ENCODE data around the gene KCNE4.
"Not testable (repeated sequence)": the region's sequence is repeated elsewhere in the genome, so short reads cannot be mapped to it uniquely, and the experiment has no call there.

The KCNE4 gene

DNA sequence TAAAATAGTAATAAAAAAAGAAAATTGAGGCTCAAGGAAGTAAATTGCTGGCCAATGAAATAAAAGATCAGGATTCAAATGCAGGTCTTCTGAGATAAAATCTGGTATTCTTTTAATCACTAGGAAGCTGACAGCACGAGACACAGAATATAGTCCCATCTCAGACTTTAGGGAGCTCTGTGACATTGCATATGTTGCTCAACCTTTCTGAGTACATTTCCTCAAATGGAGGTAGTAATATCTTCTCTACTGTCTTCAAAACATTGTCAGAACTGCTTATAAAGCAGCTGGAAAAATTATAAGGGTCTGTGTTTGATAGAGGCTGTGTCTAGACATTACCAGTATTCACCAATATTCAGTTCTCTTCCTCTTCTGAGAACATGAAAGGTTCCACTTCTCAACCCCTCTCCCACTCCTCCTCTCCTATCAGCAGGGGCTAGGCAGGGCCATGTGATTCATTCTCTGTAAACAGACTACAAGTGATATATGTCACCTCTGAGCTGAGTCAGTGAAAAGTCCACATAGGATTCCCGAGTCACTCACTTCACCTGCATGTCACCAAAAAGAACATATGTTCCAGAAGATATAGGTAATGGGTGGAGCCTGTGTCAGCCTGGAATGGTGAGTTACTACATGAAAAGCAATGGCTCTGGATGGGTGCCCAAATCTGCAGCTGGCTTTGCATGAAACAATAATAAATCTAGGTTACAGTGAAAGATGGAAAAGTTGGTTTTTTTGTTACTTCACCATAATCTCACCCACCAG is 7.1 kb downstream of the KCNE4 start:
- DNase-seq, result no peak

DNA sequence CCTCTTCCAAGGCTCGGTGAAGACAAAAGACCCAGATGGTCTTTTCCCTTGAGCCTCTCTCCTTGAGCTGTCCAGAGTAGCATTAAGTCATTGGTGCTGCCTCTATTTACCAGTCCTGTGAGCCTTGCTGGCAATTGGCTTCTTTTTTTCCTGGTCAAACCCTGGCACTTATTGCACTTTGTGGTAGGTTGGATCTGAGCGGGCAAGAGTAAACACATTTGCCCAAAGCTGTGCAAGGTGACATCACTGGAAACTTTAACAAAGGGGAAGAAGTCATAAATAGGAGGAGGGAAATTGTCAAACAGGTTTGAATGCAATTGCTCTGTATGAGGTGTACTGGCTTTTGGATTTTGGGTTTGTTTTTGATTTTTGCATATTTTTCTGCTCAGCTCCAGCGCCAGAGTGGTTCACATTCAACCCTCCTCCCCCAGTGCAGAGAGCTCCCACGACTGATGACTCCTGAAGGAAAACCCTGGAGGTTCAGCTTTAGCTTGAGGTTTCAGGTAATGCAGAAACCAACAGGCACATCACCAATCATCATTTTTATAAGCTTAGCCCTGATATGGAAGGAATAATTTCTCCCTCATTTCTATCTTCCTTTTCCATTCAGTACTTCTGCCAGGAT is 8.3 kb downstream of the KCNE4 start:
- no peak for DNase-seq

DNA sequence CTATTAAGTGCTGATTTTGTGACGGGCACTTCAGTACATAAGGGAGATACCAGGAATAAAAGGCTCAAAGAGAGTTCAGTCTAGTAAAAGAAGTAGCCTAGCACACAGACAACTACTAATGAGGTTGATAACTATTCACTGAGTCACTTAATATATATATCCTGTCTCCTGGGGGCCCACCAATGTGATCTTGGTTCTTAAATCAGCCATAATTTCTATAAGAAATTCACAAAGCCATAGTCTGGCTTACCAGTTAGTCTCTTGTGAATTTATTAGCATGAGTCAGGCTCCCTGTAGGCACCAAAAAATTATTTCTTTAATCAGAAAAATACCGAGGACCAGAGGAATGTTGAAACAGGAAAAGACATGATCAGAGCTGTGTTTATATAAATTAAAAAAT is 10.4 kb downstream of the KCNE4 start:
- no peak for DNase-seq

DNA sequence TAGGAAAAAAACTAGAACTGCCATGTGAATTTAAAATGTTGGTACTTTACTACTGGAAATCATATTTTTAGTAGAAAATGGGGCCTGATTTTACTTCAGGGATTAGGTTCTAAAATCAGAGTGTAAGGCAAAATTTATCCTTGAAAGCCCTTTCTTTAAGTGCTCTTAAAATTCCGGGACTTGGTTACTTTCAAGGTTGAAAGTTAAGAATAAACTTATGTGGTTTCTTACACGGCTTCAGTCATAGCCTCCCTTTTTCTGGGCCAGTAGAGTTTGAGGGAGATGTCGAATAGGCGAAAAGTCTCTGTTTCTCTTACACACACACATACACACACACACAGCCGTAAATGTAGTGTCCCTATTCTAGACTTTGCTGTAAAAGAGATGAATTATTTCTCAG is 13.1 kb downstream of the KCNE4 start:
- no peak for DNase-seq

DNA sequence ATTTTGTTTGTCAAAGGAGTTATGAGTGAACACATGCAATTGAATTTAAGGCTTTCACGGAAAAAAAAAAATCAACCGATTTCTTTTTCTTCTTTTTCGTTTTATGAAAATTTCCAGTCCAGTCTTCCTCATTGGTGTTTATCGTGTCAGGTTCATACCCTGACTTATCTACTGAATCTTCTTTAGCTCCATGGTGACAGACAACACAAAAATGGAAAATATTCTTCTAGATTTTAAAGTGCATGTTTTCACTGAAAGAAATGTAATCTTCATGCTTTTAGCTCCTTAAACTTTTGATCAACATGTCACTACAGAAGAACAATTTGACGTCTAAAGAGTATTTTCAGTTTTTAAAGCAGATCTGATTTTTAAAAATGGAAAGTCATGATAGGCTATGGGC is 14.7 kb downstream of the KCNE4 start:
- DNase-seq, result no peak

DNA sequence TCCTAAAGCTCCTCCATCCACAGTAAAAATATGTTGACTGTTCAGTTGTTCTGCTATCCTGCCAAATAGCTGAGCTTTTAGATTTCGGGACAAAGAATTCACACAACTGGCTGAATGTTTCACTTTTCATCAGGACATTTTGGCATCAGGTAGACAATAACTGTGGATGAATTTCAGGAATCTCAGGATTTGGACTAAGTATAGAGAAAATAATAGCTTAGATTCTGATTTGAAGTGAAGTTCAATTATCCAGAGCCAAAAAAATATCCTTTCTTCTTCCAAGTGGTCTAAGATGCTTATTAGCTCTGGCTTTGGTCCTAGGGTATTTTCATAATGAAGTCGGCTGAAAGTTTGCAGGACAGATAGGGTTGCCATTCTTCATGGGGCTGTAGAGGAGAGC is 16.1 kb downstream of the KCNE4 start:
- no peak for DNase-seq

DNA sequence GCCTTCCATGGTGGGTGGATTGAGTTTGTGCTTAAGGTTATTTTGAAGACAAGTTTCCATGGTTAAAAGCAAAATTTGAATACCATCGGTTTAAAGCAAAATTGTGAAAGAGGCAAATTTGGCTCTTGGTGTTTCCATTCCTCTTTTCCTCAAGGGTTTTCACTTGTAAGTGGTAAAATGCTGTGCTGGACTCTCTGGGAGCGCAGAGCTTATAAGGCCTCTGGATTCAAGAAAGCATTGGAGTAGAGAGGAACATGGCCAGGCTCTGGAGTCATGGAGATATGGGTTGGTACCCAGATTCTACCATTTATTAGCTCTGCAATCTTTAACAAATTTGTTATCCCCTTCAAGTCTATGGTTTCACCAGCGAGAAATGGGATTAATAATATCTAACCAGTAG is 17.5 kb downstream of the KCNE4 start:
- no peak for DNase-seq

DNA sequence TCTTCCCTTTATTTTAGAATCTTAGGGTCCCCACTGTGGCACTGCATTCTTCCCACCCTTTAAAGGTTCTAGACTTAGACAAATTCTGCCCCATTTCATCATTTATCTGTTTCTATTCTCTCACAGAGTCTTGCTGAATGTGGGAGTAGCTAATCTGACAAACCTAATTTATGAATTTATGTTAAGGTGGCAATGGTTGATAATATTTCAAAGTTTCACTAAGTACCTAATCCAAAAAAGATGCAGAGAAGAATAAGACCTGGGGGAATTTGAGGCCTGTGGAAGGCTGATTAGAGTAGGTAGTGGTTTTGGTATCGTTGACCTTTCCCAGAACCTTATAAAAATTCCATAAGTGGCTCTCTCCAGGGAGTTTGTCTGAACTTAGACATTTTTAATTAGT is 18.0 kb downstream of the KCNE4 start:
- no peak for DNase-seq

DNA sequence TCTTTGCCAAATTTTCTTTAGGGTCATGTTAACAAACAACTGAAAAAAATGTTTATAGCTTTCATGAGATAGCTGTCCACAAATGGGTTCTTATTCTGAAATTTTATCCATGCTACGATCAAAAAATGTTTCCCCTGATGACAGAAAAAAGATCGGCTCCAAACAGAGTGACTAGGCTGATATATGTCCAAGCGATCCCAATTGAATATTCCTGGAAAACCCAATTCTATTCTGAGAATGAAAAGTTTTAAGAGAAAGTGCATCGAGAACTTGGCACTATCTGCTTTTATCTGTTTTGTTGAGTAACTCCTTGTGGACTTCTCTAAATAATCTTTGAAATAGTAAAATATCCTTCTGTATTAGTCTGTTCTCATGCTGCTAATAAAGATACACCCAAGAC is 19.1 kb downstream of the KCNE4 start:
- no peak for DNase-seq

DNA sequence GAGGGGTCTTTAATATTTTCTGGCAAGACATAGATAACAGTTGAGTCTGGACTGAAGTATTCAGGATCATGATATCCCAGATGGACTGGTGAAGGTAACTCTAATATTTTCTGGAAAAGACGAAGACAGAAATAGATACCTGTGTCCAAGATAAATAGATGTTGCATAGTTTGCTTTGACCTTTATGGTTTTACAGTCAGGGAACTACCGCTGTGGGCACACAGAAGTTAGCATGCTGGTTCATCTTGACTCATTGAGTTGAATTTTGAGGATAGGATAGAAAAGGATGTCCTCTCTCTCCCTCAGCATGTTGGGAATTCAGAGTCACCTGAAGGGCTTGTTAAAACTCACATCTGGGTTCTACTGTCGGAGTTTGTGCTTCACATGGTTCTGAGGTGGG is 20.8 kb downstream of the KCNE4 start:
- no peak for DNase-seq

DNA sequence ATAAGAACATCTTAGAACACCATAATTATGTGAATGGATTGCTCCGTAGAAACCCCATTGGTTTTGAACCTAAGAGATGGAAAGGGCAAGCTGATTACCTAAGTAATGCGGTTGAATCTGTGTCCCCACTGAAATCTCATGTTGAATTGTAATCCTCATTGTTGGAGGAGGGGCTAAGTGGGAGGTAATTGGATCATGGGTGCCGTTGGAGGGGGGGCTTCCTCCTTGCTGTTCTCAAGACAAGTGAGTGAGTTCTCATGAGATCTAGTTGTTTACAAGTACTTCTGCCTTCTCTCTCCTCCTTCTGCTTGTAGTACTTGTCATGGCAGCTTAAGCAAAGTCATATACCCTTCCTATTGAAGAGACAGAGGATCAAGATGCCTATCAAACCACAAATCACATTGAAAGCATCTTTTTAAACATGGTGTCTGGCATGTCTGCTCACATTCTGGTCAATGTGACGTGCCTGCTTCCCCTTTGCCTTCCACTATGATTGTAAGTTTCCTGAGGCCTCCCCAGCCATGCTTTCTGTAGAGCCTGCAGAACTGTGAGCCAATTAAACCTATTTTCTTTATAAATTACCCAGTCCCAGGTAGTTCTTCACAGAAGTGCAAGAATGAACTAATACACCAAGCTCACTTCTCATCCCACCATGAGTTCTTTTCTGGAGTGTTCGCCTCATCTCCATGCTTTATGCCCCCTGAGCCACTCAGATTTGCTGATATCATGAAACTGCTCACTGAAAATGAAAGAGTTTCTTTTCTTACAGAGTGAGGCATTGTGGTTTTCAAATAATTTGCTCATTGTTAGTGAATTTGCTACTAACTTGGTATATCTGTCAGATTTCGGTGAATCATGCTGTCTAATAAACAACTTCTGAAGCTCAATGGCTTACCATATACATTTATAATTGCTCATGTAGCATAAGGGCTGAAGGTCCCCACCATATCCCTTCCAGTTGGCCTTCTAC is 23.6 kb downstream of the KCNE4 start:
- DNase-seq, result no peak

DNA sequence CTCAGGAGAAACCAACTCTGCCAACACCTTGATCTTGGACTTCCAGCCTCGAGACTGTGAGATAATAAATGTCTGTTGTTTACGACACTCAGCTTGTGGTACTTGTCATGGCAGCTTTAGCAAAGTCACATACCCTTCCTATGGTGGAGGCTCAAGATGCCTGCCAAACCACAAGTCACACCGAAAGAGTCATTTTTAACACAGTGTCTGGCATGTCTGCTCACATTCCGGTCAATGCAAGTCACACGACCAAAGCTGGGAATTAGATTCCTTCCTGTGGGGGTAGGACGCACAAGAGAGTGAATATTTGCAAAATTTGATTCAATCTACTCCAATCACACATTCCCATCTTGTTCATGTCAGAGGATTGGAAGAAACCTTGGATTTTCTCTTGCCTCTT is 24.6 kb downstream of the KCNE4 start:
- no peak for DNase-seq

DNA sequence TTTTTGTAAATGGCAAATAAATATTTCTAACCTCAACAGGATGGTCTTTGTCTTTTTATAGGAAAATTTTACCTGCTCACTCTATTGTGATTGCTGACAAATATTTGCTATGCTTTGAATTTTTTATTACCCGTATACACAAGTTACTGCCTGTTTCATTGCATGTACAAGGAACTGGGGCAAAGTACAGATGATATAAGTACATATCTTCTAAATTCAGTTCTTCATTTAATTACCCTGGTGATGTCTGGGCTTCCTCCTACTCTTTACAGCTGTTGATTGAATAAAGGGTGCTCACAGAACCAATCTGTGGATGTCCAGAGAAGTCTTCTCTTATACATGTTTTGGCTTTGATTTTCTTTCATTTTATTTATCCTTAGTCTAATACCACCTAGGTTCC is 26.5 kb downstream of the KCNE4 start:
- no peak for DNase-seq

DNA sequence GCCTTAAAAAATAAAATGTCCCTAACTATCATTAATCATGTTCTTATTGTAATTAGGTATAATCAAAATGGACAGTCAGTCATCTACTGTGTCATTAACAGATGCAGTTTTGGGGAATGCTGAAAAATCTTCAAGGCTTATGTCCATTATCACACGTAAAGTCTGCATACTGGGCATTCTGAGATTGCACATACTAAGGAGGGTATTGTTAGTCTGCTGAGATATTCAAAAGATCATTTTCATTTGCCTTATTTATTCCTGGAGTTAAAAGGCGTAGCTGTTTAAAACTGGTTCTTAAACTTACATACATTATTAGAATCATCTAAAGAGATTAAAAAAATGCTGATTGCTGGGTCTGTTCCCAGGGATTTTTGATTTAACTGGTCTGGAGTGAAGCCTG is 27.4 kb downstream of the KCNE4 start:
- no peak for DNase-seq

DNA sequence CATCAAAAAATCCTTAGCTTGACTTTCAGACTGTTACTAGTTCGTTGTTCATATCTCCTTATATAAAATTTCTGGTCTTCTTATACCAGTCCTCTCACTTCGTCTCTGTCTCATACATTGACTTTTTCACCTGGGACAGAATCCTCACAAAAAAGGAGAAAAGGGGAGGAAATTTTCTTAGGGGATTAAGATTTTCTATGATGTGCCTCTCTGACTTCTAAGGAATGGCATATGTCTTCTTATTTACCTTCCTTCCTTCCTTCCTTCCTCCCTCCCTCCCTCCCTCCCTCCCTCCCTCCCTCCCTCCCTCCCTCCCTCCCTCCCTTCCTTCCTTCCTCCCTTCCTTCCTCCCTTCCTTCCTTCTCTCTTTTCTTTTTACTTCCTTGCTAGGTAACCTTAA is 27.9 kb downstream of the KCNE4 start:
- no peak for DNase-seq

DNA sequence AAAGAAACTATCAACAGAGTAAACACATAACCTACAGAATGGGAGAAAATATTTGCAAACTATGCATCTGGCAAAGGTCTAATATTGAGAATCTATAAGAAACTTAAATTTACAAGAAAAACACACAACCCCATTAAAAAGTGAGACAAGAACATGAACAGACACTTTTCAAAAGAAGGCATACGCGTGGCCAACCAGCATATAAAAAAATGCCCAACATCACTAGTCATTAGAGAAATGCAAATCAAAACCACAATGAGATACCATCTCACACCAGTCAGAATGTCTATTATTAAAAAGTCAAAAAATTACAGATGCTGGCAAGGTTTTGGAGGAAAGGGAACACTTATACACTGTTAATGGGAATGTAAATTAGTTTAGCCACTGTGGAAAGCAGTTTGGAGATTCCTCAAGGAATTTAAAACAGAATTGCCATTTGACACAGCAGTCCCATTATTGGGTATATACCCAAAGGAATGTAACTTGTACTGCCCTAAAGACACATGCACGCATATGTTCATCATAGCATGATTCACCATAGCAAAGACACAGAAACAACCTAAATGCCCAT is 28.9 kb downstream of the KCNE4 start:
- not testable (repeated sequence) for DNase-seq

DNA sequence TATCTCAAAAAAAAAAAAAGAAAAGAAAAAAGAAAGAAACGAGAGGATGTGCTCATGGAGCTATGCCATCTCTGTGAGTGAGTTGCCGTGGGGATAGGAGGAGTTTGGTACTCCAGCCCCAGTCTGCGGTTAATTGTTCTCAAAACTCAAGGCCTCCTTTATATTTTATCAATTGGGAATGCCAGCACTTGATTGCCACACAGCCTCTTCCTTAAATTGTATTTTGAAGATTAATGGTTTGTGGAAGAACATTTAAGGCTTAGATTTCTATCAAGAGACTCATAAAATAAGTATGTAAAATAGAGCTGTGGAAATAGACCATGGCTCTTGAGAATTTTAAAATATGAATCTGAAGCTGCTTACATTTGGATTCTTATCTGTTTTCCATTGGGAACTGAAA is 29.8 kb downstream of the KCNE4 start:
- DNase-seq, result no peak

DNA sequence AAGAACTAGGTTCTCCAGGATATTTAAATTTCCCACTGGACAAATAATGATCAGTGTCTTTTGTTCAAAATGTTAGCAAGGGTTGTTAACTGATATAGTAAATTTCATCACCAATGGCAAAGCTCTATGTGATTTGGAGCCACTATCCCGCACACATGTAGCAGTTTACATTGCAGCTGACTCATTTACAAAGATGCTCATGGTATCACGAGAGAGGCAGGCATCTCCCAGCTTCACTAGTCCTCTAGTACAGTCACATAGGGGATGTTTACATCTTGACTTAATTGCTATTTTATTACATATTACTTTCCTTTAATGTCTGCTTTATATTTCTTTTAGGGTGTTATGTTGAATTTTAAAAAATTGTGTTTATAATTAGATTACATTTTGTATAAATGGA is 30.7 kb downstream of the KCNE4 start:
- DNase-seq, result no peak

DNA sequence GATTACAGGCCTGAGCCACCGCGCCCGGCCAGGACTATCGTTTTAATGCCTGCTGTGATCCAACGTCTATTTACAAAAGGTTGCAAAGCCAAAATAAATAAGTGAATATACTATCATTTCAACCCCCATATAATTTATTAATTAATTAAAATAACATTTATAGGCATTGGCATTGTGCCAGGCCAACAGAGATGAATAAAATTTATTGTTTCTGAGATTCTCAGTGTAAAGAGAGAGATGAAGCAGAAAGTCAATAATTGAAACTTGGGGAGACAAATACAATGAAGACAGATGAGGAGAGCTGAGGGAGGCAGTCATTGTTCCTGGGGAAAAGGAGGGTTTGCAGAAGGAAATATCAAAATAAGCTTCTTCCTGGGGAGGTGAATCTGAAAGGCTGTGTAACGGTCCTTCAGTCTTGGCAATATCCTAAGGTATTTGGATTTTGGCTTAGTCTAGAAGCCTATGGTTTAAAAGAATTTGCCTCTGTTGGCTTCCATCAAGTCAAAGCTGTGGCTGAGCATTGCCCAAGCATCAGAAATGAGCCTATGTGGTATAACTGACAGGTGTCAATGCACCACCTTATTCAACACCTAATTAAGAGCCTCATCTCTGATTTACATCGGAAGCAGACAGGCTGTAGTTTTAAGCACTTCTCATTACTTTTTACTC is 31.5 kb downstream of the KCNE4 start:
- DNase-seq, result no peak

DNA sequence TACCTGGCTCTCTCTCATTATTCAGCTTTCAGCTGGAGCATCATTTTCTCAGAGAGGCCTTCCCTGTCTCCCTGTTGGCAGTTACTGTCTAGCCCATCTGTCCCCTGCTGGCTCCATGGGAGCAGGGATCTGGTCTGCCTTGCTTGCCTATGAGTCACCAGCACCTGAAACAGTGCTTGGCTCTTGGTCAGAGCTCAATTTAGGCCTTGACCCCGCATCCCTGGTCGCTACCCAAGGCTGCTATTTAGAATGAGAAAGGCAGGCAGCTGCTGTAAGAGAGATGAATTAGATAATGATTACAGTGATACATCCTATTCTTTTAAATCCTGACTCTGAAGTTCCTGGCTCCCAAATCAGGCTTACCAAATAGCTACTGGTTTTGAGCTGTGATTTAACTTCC is 32.9 kb downstream of the KCNE4 start:
- no peak for DNase-seq

DNA sequence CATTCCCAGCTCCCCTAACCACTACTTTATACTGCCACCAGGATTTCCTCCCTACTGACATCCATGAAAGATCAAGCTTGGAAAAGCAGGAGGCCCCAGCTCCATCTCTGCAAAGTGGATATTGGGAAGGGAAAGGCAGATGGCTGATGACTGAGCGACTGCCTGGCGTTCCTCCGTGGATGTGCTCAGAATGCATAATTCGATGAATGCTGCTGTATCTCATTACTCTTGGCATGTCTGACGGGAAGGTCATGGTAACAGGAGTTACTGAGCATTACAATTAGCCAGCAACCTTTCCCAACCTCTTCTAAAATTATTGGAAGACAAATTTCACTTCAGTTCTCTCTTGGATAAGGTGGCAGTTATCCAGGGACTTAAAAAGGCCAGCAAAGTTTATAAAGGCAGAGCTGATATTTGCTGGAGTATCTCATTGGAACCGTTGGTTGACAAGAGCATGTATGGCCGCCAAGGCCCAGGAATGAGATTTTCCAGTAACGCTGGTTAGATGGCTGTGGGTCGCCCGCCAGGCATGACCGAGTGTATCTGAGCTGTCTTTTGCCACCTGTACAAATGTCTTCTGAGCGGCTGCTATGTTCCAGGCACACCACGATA is 34.5 kb downstream of the KCNE4 start:
- DNase-seq, result no peak

DNA sequence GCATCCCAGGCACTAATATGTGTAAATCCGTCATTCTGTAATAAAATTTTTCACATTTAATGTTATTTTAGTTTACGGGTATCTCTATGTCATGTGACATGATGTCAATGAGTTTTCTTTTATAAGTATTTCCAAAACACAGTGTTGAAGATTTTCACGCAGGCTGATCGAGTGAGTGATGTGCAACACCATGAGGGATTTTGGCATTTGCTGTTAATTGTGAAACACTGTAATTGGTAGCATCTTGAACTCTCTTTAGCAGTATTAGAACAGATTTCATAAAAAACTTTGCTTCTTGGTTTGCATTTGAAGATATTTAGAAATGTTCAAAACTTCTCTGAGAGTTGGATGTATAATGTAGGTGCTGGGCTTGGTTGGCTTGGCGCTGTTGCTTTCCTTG is 35.5 kb downstream of the KCNE4 start:
- no peak for DNase-seq
